Measurements from ENCODE around the gene USP34.
"Not testable (repeated sequence)": the region's sequence is repeated elsewhere in the genome, so short reads cannot be mapped to it uniquely, and the experiment has no call there.

Gene USP34

GRCh38 chr2:61460163-61460562, 10.7 kb downstream of the USP34 start:
- no peak for DNase-seq (ENCODE audit: low read depth, low spot score)

- no peak for DNase-seq (ENCODE audit: low read depth, low spot score)
Measured at GRCh38 chr2:61456746-61457420, 14.0 kb downstream of the USP34 start.

DNA sequence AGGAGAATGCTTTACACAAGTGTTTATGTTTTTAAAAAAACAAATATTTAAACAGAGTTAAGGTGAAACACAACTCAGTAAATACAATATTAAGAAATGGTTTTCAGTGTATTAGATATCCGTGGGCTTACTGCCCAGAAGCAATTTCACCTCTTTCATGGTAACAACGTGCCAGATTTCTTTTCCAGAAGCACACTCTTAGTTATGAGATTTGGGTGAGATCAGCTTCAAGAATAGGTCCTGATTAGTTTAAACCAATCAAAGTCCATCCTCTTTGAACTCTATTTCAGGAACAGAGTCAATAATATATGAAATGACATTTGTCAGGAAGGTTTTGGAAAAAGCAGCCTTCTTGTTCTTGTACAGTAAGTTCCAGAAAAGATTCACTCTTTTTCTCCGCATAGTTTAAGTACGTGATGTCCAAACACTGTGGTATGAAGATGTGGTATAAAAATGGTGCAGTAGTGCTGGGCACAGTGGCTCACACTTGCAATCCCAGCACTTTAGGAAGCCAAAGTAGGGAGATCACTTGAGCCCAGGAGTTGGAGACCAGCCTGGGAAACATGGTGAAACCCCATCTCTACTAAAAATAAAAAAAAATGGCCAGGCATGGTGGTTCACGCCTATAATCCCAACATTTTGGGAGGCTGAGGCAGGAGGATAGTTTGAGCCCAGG, 14.7 kb downstream of the USP34 start:
- DNase-seq (ENCODE audit: low read depth, low spot score), result no peak

DNA sequence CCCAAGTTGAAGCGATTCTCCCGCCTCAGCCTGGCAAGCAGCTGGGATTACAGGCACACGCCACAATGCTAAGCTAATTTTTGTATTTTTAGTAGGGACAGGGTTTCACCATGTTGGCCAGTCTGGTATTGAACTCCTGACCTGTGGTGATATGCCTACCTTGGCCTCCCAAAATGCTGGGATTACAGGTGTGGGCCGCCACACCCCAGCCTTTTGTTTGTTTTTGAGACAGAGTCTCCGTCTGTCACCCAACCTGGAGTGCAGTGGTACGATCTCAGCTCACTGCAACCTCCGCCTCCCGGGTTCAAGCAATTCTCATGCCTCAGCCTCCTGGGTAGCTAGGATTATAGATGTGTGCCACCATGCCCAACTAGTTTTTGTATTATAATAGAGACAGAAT, 15.9 kb downstream of the USP34 start:
- DNase-seq (ENCODE audit: low read depth, low spot score), result not testable (repeated sequence)

DNA sequence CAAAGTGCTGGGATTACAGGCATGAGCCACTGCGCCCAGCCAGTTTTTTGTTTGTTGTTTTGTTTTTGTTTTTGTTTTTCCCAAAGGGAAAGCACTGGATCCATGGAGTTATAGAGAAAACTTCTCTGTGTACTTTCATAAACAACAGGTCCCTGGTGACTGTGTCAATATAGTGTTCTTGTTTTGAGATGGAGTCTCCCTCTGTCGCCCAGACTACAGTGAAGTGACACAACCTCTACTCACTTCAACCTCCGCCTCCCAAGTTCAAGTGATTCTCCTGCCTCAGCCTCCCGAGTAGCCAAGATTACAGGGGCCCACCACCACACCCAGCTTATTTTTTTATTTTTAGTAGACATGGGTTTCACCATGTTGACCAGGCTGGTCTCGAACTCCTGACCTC, 16.5 kb downstream of the USP34 start:
- DNase-seq (ENCODE audit: low read depth, low spot score), result no peak

DNA sequence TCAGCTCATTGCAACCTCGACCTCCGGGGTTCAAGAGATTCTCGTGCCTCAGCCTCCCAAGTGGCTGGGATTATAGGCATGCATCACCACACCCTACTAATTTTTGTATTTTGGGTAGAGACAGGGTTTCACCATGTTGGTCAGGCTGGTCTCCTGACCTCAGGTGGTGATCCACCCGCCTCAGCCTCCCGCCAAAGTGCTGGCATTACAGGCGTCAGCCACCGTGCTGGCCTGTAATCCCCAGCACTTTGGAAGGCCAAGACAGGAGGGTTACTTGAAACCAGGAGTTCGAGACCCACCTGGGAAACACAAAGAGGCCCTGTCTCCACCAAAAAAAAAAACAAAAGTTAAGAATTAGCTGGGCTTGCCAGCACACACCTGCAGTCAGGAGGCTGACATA, 18.5 kb downstream of the USP34 start:
- DNase-seq (ENCODE audit: low read depth, low spot score), result no peak

- DNase-seq (ENCODE audit: low read depth, low spot score), result no peak
Measured at GRCh38 chr2:61451178-61451577, 19.7 kb downstream of the USP34 start.

GRCh38 chr2:61450144-61450543, 20.7 kb downstream of the USP34 start:
- no peak for DNase-seq (ENCODE audit: low read depth, low spot score)

- DNase-seq (ENCODE audit: low read depth, low spot score), result no peak
Measured at GRCh38 chr2:61448229-61448628, 22.7 kb downstream of the USP34 start.

GRCh38 chr2:61446971-61447370, 23.9 kb downstream of the USP34 start:
- not testable (repeated sequence) for DNase-seq (ENCODE audit: low read depth, low spot score)

GRCh38 chr2:61443342-61444041, 27.4 kb downstream of the USP34 start:
- DNase-seq (ENCODE audit: low read depth, low spot score), result no peak

- DNase-seq (ENCODE audit: low read depth, low spot score), result no peak
Measured at GRCh38 chr2:61439241-61440002, 31.5 kb downstream of the USP34 start.

DNA sequence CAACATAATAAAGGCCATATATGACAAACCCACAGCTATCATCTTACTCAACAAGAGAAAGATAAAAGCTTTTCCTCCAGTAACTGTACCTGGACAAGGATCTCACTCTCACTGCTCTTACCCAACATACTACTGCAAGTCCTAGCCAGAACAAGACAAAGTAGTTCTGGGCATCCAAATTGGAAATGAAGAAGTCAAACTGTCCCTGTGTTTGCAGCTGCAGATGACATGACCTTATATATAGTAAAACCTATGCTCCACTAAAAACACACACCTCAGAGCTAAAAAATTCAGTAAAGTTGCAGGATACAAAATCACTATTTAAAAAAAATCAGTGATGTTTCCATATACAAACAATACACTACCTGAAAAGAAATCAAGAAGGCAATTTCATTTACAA, 32.2 kb downstream of the USP34 start:
- no peak for DNase-seq (ENCODE audit: low read depth, low spot score)

DNA sequence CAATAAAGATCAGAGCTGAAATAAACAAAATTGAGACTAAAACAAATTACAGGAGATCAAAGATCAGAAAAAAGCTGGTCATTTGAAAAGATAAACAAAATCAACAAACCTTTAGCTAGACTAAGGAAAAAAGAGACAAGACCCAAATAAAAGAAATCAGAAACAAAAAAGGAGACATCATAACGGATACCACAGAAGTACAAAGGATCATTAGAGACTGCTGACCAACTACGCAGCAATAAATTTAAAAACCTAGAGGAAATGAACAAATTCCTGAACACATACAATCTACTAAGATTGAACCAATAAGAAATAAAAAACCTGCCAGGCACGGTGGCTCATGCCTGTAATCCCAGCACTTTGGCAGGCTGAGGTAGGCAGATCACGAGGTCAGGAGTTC, 33.7 kb downstream of the USP34 start:
- no peak for DNase-seq (ENCODE audit: low read depth, low spot score)

DNA sequence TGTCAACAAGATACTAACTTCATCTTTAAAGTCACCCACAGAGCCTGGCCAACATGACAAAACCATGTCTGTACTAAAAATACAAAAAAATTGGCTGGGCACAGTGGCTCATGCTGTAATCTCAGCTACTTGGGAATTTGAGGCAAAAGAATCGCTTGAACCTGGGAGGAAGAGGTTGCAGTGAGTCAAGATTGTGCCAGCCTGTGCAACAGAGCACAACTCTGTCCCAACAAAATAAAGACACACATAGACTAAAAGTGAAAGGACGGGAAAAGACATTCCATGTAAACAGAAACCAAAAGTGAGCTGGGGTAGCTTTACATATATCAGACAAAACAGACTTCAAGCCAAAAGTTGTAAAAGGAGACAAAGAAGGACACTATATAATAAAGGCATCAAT, 34.8 kb downstream of the USP34 start:
- no peak for DNase-seq (ENCODE audit: low read depth, low spot score)

DNA sequence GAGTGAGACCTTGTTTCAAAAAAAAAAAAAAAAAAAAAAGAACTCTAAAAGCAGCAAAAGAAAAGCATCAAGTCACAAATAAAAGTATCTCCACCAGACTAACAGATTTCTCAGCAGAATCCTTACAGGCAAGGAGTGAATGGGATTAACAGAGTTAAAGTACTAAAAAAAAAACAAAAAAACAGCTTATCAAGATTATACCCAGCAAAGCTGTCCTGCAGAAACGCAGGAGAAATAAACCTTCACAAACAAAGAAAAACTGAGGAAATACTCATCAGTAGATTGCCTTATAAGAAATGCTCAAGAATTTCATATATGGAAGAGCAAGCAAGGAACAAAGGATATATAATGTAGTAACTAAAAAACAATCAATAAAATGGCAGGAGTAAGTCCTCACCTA, 35.6 kb downstream of the USP34 start:
- DNase-seq (ENCODE audit: low read depth, low spot score), result no peak

- no peak for DNase-seq (ENCODE audit: low read depth, low spot score)
Measured at GRCh38 chr2:61434314-61434713, 36.6 kb downstream of the USP34 start.

DNA sequence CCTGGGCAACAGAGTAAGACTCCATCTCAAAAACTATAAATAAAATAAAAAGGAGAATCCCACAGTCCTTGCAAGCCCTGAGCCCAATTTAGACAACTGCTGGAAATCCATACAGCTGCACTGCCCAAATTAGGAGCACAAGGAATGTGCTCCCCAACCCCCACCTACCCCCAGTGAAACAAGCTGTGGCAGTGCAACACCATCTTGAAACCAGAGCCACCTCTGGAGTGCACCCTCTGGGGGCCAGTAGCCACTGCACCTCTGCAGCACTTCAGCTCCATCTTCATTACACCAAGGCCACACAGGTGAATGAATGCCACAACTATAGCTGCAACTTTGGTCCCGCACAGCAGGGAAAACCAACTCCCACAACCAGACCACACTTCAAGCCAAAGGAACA, 37.3 kb downstream of the USP34 start:
- no peak for DNase-seq (ENCODE audit: low read depth, low spot score)

GRCh38 chr2:61432990-61433389, 37.9 kb downstream of the USP34 start:
- DNase-seq (ENCODE audit: low read depth, low spot score), result no peak

- DNase-seq (ENCODE audit: low read depth, low spot score), result no peak
Measured at GRCh38 chr2:61431345-61431744, 39.5 kb downstream of the USP34 start.

DNA sequence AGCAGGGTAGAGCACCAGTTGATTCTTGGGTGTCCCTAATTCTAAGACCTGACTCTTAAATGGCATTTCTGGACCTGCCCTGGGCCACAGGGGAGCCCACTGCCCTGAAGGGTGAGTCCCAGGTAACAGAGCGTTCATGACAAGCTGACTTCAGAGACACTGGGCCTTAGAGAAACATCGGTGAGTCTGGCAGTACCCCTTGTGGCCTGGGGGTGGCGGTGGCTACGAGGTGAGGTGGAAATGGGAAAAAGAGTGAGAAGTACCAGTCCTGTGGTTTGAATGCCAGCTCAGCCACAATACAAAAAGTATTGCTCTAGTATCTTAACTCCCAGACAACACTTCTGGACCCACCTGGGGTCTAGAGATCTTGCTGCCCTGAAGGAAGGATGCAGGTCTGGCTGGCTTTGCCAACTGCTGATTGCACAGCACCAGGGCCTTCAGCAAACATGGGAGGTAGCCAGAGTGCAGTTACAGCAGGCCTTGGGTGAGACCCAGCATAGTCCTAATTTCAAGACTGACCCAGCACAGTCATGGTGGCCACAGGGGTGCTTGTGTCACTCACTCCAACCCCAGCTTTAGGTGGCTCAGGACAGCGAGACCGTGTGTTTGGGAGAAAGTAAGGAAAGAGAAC, 44.5 kb downstream of the USP34 start:
- DNase-seq (ENCODE audit: low read depth, low spot score), result peak; percentile 51

Data from activated CD4-positive, CD25-positive, alpha-beta regulatory T cell treated with anti-CD3 and anti-CD28 coated beads, Interleukin-2, amount 50 U/mL, for 16 hours (primary cell).